Sigmoid colon (tissue), 3 donors: ENCODE results near the gene JKAMP.

Experiments
- POLR2A ChIP-seq, 2 donors: fragments of 450-650 bp; IDR thresholded peaks; one replicate each; pipeline ENCODE4 v1.6.1; 2016; ENCODE audit warnings: antibody characterized with exemption in 2 of 2, mild to moderate bottlenecking in 2 of 2, moderate library complexity in 2 of 2
- TF ChIP-seq, protein P1 (sequence below), 4 experiments: fragments of 450-650 bp in 3 of 4; fragments of 200-600 bp in 1 of 4; IDR thresholded peaks; one replicate each; pipeline ENCODE4 v1.5.1; 2016 to 2019; ENCODE audit warnings: antibody characterized with exemption in 4 of 4, mild to moderate bottlenecking in 3 of 4, moderate library complexity in 2 of 4

DNA sequence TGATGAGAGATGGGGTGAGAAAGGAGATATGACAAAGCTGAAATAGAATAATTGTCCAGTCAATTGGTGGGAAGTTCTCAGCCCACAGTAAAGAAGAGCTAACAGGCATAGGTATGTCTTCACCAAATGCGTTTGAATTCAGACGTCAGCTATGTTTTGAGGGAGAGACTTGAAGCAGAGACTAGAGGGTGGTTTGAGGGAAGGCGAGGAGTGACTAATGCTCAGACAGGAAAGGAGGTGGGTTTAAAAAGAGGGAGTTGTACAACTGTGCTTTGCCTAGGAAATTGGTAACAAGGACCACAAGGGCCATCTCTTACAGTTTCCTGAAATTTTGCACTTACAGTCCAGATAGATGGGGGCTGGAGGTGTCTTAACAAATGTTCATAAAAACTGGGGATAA is 6.4 kb downstream of the JKAMP start:
- TF ChIP-seq, protein P1, sequence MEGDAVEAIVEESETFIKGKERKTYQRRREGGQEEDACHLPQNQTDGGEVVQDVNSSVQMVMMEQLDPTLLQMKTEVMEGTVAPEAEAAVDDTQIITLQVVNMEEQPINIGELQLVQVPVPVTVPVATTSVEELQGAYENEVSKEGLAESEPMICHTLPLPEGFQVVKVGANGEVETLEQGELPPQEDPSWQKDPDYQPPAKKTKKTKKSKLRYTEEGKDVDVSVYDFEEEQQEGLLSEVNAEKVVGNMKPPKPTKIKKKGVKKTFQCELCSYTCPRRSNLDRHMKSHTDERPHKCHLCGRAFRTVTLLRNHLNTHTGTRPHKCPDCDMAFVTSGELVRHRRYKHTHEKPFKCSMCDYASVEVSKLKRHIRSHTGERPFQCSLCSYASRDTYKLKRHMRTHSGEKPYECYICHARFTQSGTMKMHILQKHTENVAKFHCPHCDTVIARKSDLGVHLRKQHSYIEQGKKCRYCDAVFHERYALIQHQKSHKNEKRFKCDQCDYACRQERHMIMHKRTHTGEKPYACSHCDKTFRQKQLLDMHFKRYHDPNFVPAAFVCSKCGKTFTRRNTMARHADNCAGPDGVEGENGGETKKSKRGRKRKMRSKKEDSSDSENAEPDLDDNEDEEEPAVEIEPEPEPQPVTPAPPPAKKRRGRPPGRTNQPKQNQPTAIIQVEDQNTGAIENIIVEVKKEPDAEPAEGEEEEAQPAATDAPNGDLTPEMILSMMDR (IDR thresholded peaks at IDR 0.05): no peak
- TF ChIP-seq POLR2A (IDR thresholded peaks at IDR 0.05): no peak
